Mesodermal cell (in vitro differentiated cells): ENCODE measurements around the gene TMED8.

Experiments used
- H3K27ac ChIP-seq: 2 replicates; pipeline ENCODE4 v1.7.0; 2013; ENCODE audit warnings: mild to moderate bottlenecking, low read depth, low read length, moderate library complexity; ENCODE audit not compliant: severe bottlenecking
- H3K36me3 ChIP-seq: 2 replicates; pipeline ENCODE4 v1.7.1; 2013; ENCODE audit warnings: mild to moderate bottlenecking, low read length, moderate library complexity; ENCODE audit not compliant: control insufficient read depth, insufficient read depth
- H3K4me1 ChIP-seq: one replicate; pipeline ENCODE4 v1.7.1; 2013; ENCODE audit warnings: mild to moderate bottlenecking, low read length; ENCODE audit not compliant: insufficient read depth, control insufficient read depth, poor library complexity, severe bottlenecking
- H3K4me3 ChIP-seq: 2 replicates; pipeline ENCODE4 v1.7.0; 2013; ENCODE audit warnings: low read length, control low read depth, mild to moderate bottlenecking; ENCODE audit not compliant: insufficient read depth, poor library complexity, severe bottlenecking; ENCODE audit errors: extremely low read depth
- H3K9me3 ChIP-seq: 2 replicates; pipeline ENCODE4 v1.7.1; 2013; ENCODE audit warnings: mild to moderate bottlenecking, low read length, moderate library complexity; ENCODE audit not compliant: control insufficient read depth
- WGBS, 2 experiments: methylation state at CpG; one replicate each; pipeline ENCODE4 v1.1.5; 2013; ENCODE audit warnings: missing lambda C conversion rate in 2 of 2; ENCODE audit not compliant: insufficient coverage in 2 of 2; 5-methylcytosine and 5-hydroxymethylcytosine counted together

TMED8 gene

GRCh38 chr14:77369285-77369684, 7.6 kb downstream of the TMED8 start:
- H3K9me3 ChIP-seq, result no peaks in the 10 kb centered on the region
- 71 to 100% methylated on average over 1 of the region's 1 CpG for WGBS, 2 experiments
- no peak overlapping the region for H3K4me3 ChIP-seq
- no peaks in the 10 kb centered on the region for H3K4me1 ChIP-seq
- H3K27ac ChIP-seq, result no peak overlapping the region
- H3K36me3 ChIP-seq, result no peaks in the 10 kb centered on the region

GRCh38 chr14:77364146-77364545, 12.7 kb downstream of the TMED8 start:
- 95 to 100% methylated on average over 1 to 3 of the region's 3 CpGs for WGBS, 2 experiments
- Histone ChIP-seq H3K4me1 (no peaks in the 10 kb centered on the region), H3K36me3 (no peaks in the 10 kb centered on the region), H3K4me3 (no peak overlapping the region), H3K9me3 (no peaks in the 10 kb centered on the region), H3K27ac (no peak overlapping the region)

- H3K36me3 ChIP-seq, result no peaks in the 10 kb centered on the region
- H3K4me3 ChIP-seq, result no peak overlapping the region
- H3K4me1 ChIP-seq, result no peaks in the 10 kb centered on the region
- WGBS, 2 experiments, result 100% methylated on average over 1 of the region's 1 CpG; no CpG with 5 or more reads in 1 of the 2 experiments
- H3K27ac ChIP-seq, result no peak overlapping the region
- no peaks in the 10 kb centered on the region for H3K9me3 ChIP-seq
Measured at GRCh38 chr14:77359626-77360025, 17.3 kb downstream of the TMED8 start.

GRCh38 chr14:77356899-77357298, 20.0 kb downstream of the TMED8 start:
- Histone ChIP-seq H3K27ac (no peak overlapping the region), H3K4me3 (no peak overlapping the region), H3K4me1 (no peaks in the 10 kb centered on the region), H3K36me3 (no peaks in the 10 kb centered on the region), H3K9me3 (no peaks in the 10 kb centered on the region)
- no CpG with 5 or more reads among the region's 4 CpGs for whole genome bisulfite sequencing, 2 experiments

GRCh38 chr14:77355811-77356210, 21.1 kb downstream of the TMED8 start:
- no peaks in the 10 kb centered on the region for H3K9me3 ChIP-seq
- 90 to 100% methylated on average over 4 of the region's 4 CpGs for WGBS, 2 experiments
- H3K36me3 ChIP-seq, result no peaks in the 10 kb centered on the region
- H3K27ac ChIP-seq, result no peak overlapping the region
- H3K4me1 ChIP-seq, result no peaks in the 10 kb centered on the region
- H3K4me3 ChIP-seq, result no peak overlapping the region

- Histone ChIP-seq H3K36me3 (peaks cover 3% of the 10 kb centered on the region), H3K4me1 (no peaks in the 10 kb centered on the region), H3K27ac (no peak overlapping the region), H3K4me3 (no peak overlapping the region), H3K9me3 (no peaks in the 10 kb centered on the region)
- 91 to 97% methylated on average over 3 to 5 of the region's 5 CpGs for WGBS, 2 experiments
Measured at GRCh38 chr14:77353469-77354141, 23.3 kb downstream of the TMED8 start.

GRCh38 chr14:77347751-77348150, 29.1 kb downstream of the TMED8 start:
- WGBS, 2 experiments, result 100% methylated on average over 1 of the region's 3 CpGs
- no peak overlapping the region for H3K4me3 ChIP-seq
- no peaks in the 10 kb centered on the region for H3K9me3 ChIP-seq
- H3K4me1 ChIP-seq, result no peaks in the 10 kb centered on the region
- no peak overlapping the region for H3K27ac ChIP-seq
- peaks cover 20% of the 10 kb centered on the region for H3K36me3 ChIP-seq

- 100% methylated on average over 1 of the region's 2 CpGs for WGBS, 2 experiments
Measured at GRCh38 chr14:77346495-77346894, 30.4 kb downstream of the TMED8 start.

GRCh38 chr14:77344377-77344996, 32.4 kb downstream of the TMED8 start:
- 58 to 74% methylated on average over 2 of the region's 3 CpGs for WGBS, 2 experiments
- Histone ChIP-seq H3K4me3 (no peak overlapping the region), H3K27ac (no peak overlapping the region), H3K9me3 (no peaks in the 10 kb centered on the region), H3K4me1 (no peaks in the 10 kb centered on the region), H3K36me3 (peaks cover 43% of the 10 kb centered on the region)

More at GRCh38 chr14:77346495-77346894, 30.4 kb downstream of the TMED8 start:
- peaks cover 25% of the 10 kb centered on the region for H3K36me3 ChIP-seq
- no peaks in the 10 kb centered on the region for H3K4me1 ChIP-seq
- H3K27ac ChIP-seq, result no peak overlapping the region
- H3K9me3 ChIP-seq, result no peaks in the 10 kb centered on the region
- no peak overlapping the region for H3K4me3 ChIP-seq

- no peaks in the 10 kb centered on the region for H3K9me3 ChIP-seq
- H3K4me3 ChIP-seq, result no peak overlapping the region
- H3K4me1 ChIP-seq, result no peaks in the 10 kb centered on the region
- peaks cover 44% of the 10 kb centered on the region for H3K36me3 ChIP-seq
- H3K27ac ChIP-seq, result no peak overlapping the region
- 89 to 92% methylated on average over 2 of the region's 2 CpGs for WGBS, 2 experiments
Measured at GRCh38 chr14:77343662-77344061, 33.2 kb downstream of the TMED8 start.

- Histone ChIP-seq H3K9me3 (no peaks in the 10 kb centered on the region), H3K4me3 (no peak overlapping the region), H3K4me1 (no peaks in the 10 kb centered on the region), H3K27ac (no peak overlapping the region), H3K36me3 (peaks cover 44% of the 10 kb centered on the region)
- WGBS, 2 experiments, result 92 to 97% methylated on average over 8 to 10 of the region's 10 CpGs
Measured at GRCh38 chr14:77342726-77343397, 34.0 kb downstream of the TMED8 start.
